ENCODE data around the gene PIP5K1B.

GRCh38 chr9:68703672-68704071 is 1.4 kb upstream of the PIP5K1B start:
- TF ChIP-seq EZH2 (IDR thresholded peaks at IDR 0.05; ENCODE audit: borderline replicate concordance, low read depth, low read length, poor library complexity, severe bottlenecking), result no peak
- no peak for TF ChIP-seq CTCF (conservative IDR thresholded peaks at IDR 0.05; ENCODE audit: low read depth, low read length)
